H9 (cell line): Measurements from ENCODE around the gene IGDCC3. TPM values are rescaled to one million over a fixed set of nuclear protein-coding genes. Genes with fewer than 3 reads are reported as not detected.

Experiments
- DNase-seq: peaks from one replicate; pipeline ENCODE4 v3.0.0-alpha.2; 2017
- H2AFZ ChIP-seq: one replicate; pipeline ENCODE4 v1.6.1; 2013; ENCODE audit warnings: mild to moderate bottlenecking, low read length, control low read depth, moderate library complexity
- H2AK5ac ChIP-seq: 2 replicates; pipeline ENCODE4 v1.6.1; 2013; ENCODE audit warnings: low read length, control low read depth, mixed read lengths; ENCODE audit not compliant: insufficient read length
- H2BK120ac ChIP-seq: one replicate; pipeline ENCODE4 v1.6.1; 2013; ENCODE audit warnings: low read depth, mild to moderate bottlenecking, low read length, control low read depth, inconsistent platforms; ENCODE audit not compliant: poor library complexity, severe bottlenecking
- H2BK12ac ChIP-seq: 2 replicates; pipeline ENCODE4 v1.6.1; 2013; ENCODE audit warnings: low read length, control low read depth, mixed read lengths, low read depth; ENCODE audit not compliant: insufficient read length
- H2BK15ac ChIP-seq: 2 replicates; pipeline ENCODE4 v1.6.1; 2013; ENCODE audit warnings: low read depth, low read length, control low read depth
- H2BK20ac ChIP-seq: one replicate; pipeline ENCODE4 v1.6.1; 2013; ENCODE audit warnings: low read depth, mild to moderate bottlenecking, low read length, control low read depth, inconsistent platforms; ENCODE audit not compliant: poor library complexity, severe bottlenecking
- H2BK5ac ChIP-seq: 2 replicates; pipeline ENCODE4 v1.6.1; 2013; ENCODE audit warnings: low read length, control low read depth, mixed read lengths; ENCODE audit not compliant: insufficient read length
- H3K14ac ChIP-seq: 2 replicates; pipeline ENCODE4 v1.6.1; 2013; ENCODE audit warnings: low read length, control low read depth; ENCODE audit not compliant: insufficient read depth
- H3K18ac ChIP-seq: 2 replicates; pipeline ENCODE4 v1.6.1; 2013; ENCODE audit warnings: low read depth, mild to moderate bottlenecking, mixed read lengths, low read length, control low read depth; ENCODE audit not compliant: insufficient read length
- H3K23ac ChIP-seq: 2 replicates; pipeline ENCODE4 v1.6.1; 2013; ENCODE audit warnings: low read length, control low read depth, mixed read lengths, low read depth; ENCODE audit not compliant: insufficient read length
- H3K23me2 ChIP-seq: 2 replicates; pipeline ENCODE4 v1.6.1; 2013; ENCODE audit warnings: low read depth, mild to moderate bottlenecking, mixed read lengths, low read length, control low read depth; ENCODE audit not compliant: insufficient read length, poor library complexity, severe bottlenecking
- H3K27ac ChIP-seq: 2 replicates; pipeline ENCODE4 v1.5.1; 2013; ENCODE audit warnings: low read length, control low read depth, mixed read lengths, low read depth; ENCODE audit not compliant: insufficient read length
- H3K27me3 ChIP-seq: 2 replicates; pipeline ENCODE4 v1.6.1; 2013; ENCODE audit warnings: low read length, control low read depth, inconsistent platforms; ENCODE audit not compliant: insufficient read depth
- H3K4ac ChIP-seq: 2 replicates; pipeline ENCODE4 v1.6.1; 2013; ENCODE audit warnings: low read depth, mild to moderate bottlenecking, control low read depth, inconsistent platforms, low read length, moderate library complexity
- H3K4me1 ChIP-seq: 2 replicates; pipeline ENCODE4 v1.6.1; 2013; ENCODE audit warnings: low read length, control low read depth, inconsistent platforms; ENCODE audit not compliant: insufficient read depth
- H3K4me2 ChIP-seq: 2 replicates; pipeline ENCODE4 v1.6.1; 2013; ENCODE audit warnings: low read length, control low read depth, mixed read lengths; ENCODE audit not compliant: insufficient read length, insufficient read depth
- H3K56ac ChIP-seq: 2 replicates; pipeline ENCODE4 v1.6.1; 2013; ENCODE audit warnings: low read depth, mild to moderate bottlenecking, mixed read lengths, low read length, control low read depth; ENCODE audit not compliant: insufficient read length
- H3K79me1 ChIP-seq: 2 replicates; pipeline ENCODE4 v1.6.1; 2013; ENCODE audit warnings: low read depth, mild to moderate bottlenecking, moderate library complexity, low read length, control low read depth, inconsistent platforms; ENCODE audit not compliant: insufficient read depth, poor library complexity, severe bottlenecking
- H3K79me2 ChIP-seq: 2 replicates; pipeline ENCODE4 v1.6.1; 2013; ENCODE audit warnings: low read length, control low read depth, inconsistent platforms; ENCODE audit not compliant: insufficient read depth
- H3K9ac ChIP-seq: 2 replicates; pipeline ENCODE4 v1.6.1; 2013; ENCODE audit warnings: low read length, control low read depth, mixed read lengths; ENCODE audit not compliant: insufficient read length; ENCODE audit errors: extremely low read depth
- H3K9me3 ChIP-seq: one replicate; pipeline ENCODE4 v1.6.1; 2013; ENCODE audit warnings: low read depth, low read length, inconsistent platforms; ENCODE audit not compliant: control insufficient read depth
- H3T11ph ChIP-seq: one replicate; pipeline ENCODE4 v1.6.1; 2013; ENCODE audit warnings: mild to moderate bottlenecking, low read length, control low read depth, inconsistent platforms
- H4K20me1 ChIP-seq: one replicate; pipeline ENCODE4 v1.6.1; 2013; ENCODE audit not compliant: control insufficient read depth, insufficient read length, insufficient read depth
- H4K5ac ChIP-seq: 2 replicates; pipeline ENCODE4 v1.6.1; 2013; ENCODE audit warnings: low read depth, mild to moderate bottlenecking, mixed read lengths, low read length, control low read depth; ENCODE audit not compliant: insufficient read length
- H4K8ac ChIP-seq: replicated peaks from 2 replicates; pipeline ENCODE4 v1.6.1; 2013; ENCODE audit warnings: low read length, control low read depth, mixed read lengths, low read depth; ENCODE audit not compliant: insufficient read length
- H4K91ac ChIP-seq: 2 replicates; pipeline ENCODE4 v1.6.1; 2013; ENCODE audit warnings: low read depth, mild to moderate bottlenecking, moderate library complexity, mixed read lengths, low read length, control low read depth; ENCODE audit not compliant: insufficient read length
- H3K27ac Mint-ChIP-seq, 3 experiments: 2 replicates in 2 of 3; 3 replicates in 1 of 3; pipeline ENCODE4 v1.8.0; 2020 to 2021; ENCODE audit warnings: mixed read lengths in 3 of 3, mild to moderate bottlenecking in 1 of 3, moderate library complexity in 1 of 3
- H3K27me3 Mint-ChIP-seq: 2 replicates; pipeline ENCODE4 v1.8.0; 2021; ENCODE audit warnings: low read depth, mild to moderate bottlenecking, moderate library complexity, mixed read lengths
- H3K36me3 Mint-ChIP-seq, 3 experiments: 2 replicates in 2 of 3; 3 replicates in 1 of 3; pipeline ENCODE4 v1.8.0; 2020 to 2021; ENCODE audit warnings: low read depth in 3 of 3, mixed read lengths in 3 of 3; ENCODE audit not compliant: insufficient read depth in 1 of 3
- H3K4me1 Mint-ChIP-seq, 2 experiments: 2 replicates each; pipeline ENCODE4 v1.8.0; 2020; ENCODE audit warnings: mixed read lengths in 2 of 2
- H3K4me3 Mint-ChIP-seq, 2 experiments: 2 replicates in 1 of 2; 3 replicates in 1 of 2; pipeline ENCODE4 v1.8.0; 2020 to 2021; ENCODE audit warnings: mild to moderate bottlenecking in 2 of 2, mixed read lengths in 2 of 2, moderate library complexity in 1 of 2
- H3K9me3 Mint-ChIP-seq, 2 experiments: 2 replicates in 1 of 2; 3 replicates in 1 of 2; pipeline ENCODE4 v1.8.0; 2020; ENCODE audit warnings: mild to moderate bottlenecking in 2 of 2, mixed read lengths in 2 of 2, moderate library complexity in 1 of 2
- CTCF ChIP-seq: fragments of 200-600 bp; sonication (generic); conservative IDR thresholded peaks from 3 replicates; pipeline ENCODE4 v1.8.0; 2021; ENCODE audit warnings: antibody characterized with exemption, mild to moderate bottlenecking
- WGBS: extraction: QIAGEN DNeasy Blood & Tissue Kit; methylation state at CpG from one replicate; pipeline ENCODE4 v1.1.7; 2013; ENCODE audit warnings: missing lambda C conversion rate, low lambda C conversion rate, mixed read lengths; ENCODE audit not compliant: insufficient read length; ENCODE audit errors: extremely low coverage; 5-methylcytosine and 5-hydroxymethylcytosine counted together
- total RNA-seq: library from RNA; stranded (reverse); gene quantifications from 2 replicates; pipeline ENCODE4 v1.2.1, GENCODE V29; 2021

The IGDCC3 gene
- total RNA-seq, 1 experiment from 2014 or later, result 18.9 TPM

DNA sequence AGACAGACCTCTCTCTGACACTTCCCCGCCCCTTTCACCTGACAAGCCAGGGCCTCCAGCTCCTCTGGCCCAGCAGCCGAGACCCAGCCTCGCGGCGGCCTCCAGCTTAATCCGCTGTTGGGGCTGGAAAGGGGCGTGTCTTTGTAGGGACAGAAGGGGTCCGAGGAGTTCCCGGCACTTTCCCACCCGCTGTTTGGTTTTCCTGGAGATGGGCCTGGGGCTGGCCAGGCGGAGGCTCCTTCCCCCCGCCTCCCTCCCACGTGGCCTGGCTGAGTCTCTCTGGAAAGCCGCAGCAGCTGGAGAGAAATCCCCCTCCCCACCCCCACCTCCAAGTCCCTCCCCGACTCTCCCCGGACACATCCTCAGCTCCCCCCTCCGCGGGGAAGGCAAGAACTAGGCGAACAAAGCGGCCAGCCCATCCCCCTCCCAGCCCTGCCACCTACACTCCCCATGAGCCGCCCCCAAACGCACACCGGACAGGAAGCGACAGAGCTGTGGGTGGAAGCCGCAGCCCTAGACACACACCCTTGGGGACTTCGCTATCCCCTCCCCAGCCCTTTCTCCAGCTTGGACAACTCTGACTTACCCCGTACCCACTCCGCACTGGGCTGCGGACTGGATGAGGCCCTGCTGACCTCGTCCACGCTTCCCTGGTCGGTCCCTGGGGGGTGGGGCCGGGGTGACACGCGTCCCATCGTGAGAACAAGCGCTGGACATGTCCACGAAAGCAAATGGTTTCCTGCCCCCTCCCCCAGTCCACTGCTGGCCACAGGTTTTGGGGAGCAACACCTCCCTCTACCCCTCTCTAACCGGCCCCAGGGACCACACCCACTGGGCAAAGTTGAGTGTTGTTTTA lies 43.8 kb upstream of the IGDCC3 start:
- H3K56ac ChIP-seq, result no peak overlapping the region
- H3K23ac ChIP-seq, result no peak overlapping the region
- no peak overlapping the region for H2BK15ac ChIP-seq
- Mint-ChIP-seq H3K27me3 (peaks cover 17% of the 10 kb centered on the region), H3K9me3 (peaks cover 0 to 2% of the 10 kb centered on the region in 2 experiments; a peak in 2 of 5 replicates), H3K27ac (peak overlapping the region; percentile 46 to 97 (median 86)), H3K36me3 (peaks cover 2 to 11% (median 3%) of the 10 kb centered on the region in 3 experiments; a peak in 6 of 7 replicates), H3K4me1 (peaks cover 63 to 80% of the 10 kb centered on the region in 2 experiments), H3K4me3 (peak overlapping the region; percentile 97 to 100)
- no peaks in the 10 kb centered on the region for H4K20me1 ChIP-seq
- H3K79me2 ChIP-seq, result no peaks in the 10 kb centered on the region
- H3K79me1 ChIP-seq, result no peaks in the 10 kb centered on the region
- DNase-seq, result peak; percentile 97
- H3K14ac ChIP-seq, result peak overlapping the region; percentile 9
- H3K4me2 ChIP-seq, result peak overlapping the region; percentile 61
- H2AK5ac ChIP-seq, result no peak overlapping the region
- no peak overlapping the region for H2BK120ac ChIP-seq
- no peaks in the 10 kb centered on the region for H3K9me3 ChIP-seq
- H3K23me2 ChIP-seq, result peaks cover 19% of the 10 kb centered on the region
- H4K5ac ChIP-seq, result no peak overlapping the region
- no peak overlapping the region for H2BK20ac ChIP-seq
- WGBS, result no CpG with 5 or more reads among the region's 39 CpGs
- no peak overlapping the region for H4K91ac ChIP-seq
- no peak overlapping the region for H2BK5ac ChIP-seq
- peaks cover 3% of the 10 kb centered on the region; the same call in 1 of the 2 replicates for H3K27me3 ChIP-seq
- H3K4me1 ChIP-seq, result peaks cover 22% of the 10 kb centered on the region; the same call in 1 of the 2 replicates
- H2BK12ac ChIP-seq, result no peak overlapping the region
- no peak overlapping the region for H3T11ph ChIP-seq
- H3K27ac ChIP-seq, result no peak overlapping the region
- H3K18ac ChIP-seq, result no peak overlapping the region
- H2AFZ ChIP-seq, result no peak overlapping the region
- no peak overlapping the region for H4K8ac ChIP-seq
- H3K4ac ChIP-seq, result no peak overlapping the region
- no peak for TF ChIP-seq CTCF
- no peak overlapping the region for H3K9ac ChIP-seq
